GM12892 (cell line): ENCODE data around the gene ZNF207.

Source experiments
- DNase-seq: peaks from one replicate; pipeline ENCODE4 v3.0.0; 2011; ENCODE audit not compliant: insufficient read length
- FAIRE-seq: peaks from 2 replicates; lab custom pipeline; 2011; peaks lifted over from hg19 to GRCh38; lab: Jason Lieb, UNC
- POLR2A ChIP-seq: IDR thresholded peaks from 2 replicates; pipeline ENCODE4 v1.6.1; 2011; ENCODE audit warnings: low read depth, low read length, control low read depth
- POLR2AphosphoS5 ChIP-seq: IDR thresholded peaks from 2 replicates; pipeline ENCODE4 v1.6.1; 2011; ENCODE audit warnings: low read depth, low read length, control low read depth
- TAF1 ChIP-seq: IDR thresholded peaks from 2 replicates; pipeline ENCODE4 v1.6.1; 2011; ENCODE audit warnings: low read depth, mild to moderate bottlenecking, control low read depth, low read length, borderline replicate concordance

The ZNF207 gene

DNA sequence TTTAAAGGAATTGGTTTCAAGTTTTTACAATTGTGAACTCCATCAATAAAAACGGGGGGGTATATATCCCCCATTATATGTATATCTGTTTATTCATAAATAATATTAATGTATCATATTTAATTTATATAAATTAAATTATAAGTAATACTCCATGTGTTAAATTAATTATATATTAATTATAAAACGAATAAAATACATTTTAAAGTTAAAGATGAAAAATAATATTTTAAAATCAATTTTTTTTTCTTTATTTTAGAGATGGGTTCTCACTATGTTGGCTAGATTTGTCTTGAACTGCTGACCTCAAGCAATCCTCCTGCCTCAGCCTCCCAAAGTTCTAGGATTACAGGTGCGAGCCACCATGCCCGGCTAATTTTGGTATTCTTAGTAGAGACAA, 76.9 kb downstream of the ZNF207 start:
- no peak for DNase-seq
- FAIRE-seq = no peak
- no peak for TF ChIP-seq TAF1
- no peak for TF ChIP-seq POLR2AphosphoS5
- no peak for TF ChIP-seq POLR2A

DNA sequence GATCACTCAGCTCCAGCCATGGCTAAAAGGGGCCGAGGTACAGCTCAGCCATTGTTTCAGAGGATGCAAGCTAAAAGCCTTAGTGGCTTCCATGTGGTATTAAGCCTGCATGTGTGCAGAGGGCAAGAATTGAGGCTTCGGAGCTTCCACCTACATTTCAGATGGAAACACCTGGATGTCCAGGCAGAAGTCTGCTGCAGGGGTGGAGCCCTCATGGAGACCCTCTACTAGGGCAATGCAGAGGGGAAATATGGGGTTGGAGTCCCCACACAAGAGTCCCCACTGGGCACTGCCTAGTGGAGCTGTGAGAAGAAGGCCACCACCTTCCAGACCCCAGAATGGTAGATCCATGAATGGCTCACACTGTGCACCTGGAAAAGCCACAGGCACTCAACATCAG, 79.6 kb downstream of the ZNF207 start:
- FAIRE-seq = no peak
- DNase-seq = no peak
- TF ChIP-seq TAF1 = no peak
- TF ChIP-seq POLR2AphosphoS5 = no peak
- no peak for TF ChIP-seq POLR2A
